Stimulated activated CD4-positive, alpha-beta T cell treated with anti-CD3 and anti-CD28 coated beads, Interleukin-1b, Interleukin-23, amount 100 ng/mL, for 24 hours (primary cell): ENCODE results near the gene RASAL2.
"Not testable (repeated sequence)": the region's sequence is repeated elsewhere in the genome, so short reads cannot be mapped to it uniquely, and the experiment has no call there.

Experiments used
- DNase-seq, 4 experiments: peaks; one replicate each; pipeline ENCODE4 v3.0.0-alpha.2; 2020; ENCODE audit warnings: low read depth in 4 of 4, low spot score in 1 of 4

The RASAL2 gene

DNA sequence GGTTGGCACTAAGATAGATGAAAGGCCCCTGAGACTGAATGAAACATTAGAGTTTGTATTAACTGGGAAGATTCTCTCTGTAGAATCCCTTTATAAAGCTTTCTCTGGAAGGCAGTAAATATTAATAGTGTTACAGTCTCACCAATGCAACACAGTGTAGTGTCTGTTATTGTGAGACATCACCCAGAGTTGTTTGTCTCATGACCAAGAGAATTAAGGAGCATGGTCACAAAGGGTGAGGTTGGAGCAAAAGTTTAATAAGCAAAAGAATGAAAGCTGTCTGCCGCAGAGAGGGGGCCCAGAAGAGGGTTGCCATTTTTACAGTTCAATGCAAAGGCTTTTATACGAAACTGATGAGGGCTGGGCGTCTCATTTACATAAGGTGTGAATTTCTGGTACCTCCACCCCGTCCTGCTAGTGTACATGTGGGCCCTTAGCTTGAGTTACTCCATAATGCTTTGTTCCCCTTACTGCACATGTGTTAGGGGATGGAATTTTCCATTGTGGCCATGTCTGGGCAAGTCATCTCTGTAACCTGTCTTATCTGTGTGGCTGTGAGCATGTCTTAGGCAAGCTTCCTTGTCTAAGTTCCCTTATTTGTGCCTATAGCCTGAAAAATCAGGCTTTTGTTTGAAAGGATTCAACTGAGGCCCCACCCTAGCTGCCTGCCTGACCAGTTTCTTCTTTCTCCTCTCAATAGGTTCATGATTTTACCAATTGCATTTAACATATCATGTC, 184.1 kb downstream of the RASAL2 start:
- DNase-seq: no peak

DNA sequence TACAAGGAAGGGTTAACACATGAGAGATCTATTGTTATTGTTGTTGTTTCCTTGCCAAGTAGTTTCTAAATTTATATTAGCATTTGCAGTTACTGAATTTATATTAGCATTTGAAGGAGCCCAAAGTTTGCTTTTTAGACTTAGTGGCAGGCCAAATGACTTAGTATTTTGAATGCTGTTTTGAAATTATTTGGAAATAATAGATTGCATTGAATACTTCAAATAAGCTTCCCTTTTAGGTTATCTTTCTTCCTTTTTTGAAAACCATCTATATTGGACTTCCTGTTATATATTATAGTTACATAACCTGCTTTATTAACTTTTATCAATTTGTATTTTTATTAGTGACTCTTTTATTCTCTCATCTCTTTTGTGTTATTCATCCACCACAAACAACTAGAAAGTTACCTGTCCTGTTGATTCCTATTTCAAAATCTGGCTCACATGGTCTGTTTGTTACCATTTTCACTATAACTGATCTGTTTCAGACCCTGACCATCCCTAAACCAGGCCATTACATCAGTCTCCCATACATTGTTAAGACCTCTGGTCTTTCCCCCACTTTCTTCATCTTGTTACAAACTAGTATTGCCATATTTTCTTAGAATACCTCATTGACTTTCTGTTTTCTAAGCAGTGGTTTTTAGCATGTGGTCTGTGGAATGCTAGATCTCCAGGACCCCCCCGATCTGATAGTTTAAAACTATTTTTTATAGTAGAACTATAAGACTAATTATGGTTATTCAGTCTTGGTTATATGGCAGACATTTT, 185.2 kb downstream of the RASAL2 start:
- no peak for DNase-seq

DNA sequence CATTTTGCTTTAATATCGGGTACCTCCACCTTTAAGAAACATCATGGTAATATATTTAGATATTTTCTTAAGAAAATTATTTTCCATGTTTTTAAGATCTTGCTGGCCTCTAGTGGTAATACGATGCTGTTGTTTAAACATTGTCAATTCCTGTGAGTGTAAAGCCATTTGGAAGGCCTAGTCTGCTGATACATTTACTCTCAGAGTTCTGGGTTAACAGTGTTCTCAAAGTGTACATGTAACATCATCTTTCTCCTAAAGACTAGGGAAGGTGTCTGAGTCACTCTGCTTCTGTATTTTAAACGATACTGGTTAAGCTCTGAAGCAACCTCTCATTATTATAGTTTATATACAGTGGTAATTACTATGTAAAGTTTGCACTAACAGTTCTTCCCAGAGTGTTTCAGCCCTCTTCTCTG, 189.1 kb downstream of the RASAL2 start:
- no peak for DNase-seq

DNA sequence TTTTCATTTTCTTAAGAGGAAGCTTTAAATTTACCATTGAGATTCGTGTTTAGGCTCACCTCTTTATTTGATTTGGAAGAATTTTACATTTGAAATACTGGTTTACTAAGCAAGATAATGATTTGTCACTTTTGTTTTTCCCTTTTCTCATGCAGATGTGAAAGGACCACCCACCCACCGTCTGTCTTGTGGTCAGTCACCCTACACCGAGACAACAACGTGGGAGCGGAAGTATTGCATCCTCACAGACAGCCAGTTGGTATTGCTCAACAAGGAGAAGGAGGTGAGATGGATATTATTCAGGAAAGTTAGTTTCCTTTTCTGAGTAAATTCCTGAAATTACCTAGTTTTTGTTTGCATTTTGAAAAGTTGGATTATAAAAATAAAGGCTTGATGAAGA, 189.5 kb downstream of the RASAL2 start:
- DNase-seq: no peak

DNA sequence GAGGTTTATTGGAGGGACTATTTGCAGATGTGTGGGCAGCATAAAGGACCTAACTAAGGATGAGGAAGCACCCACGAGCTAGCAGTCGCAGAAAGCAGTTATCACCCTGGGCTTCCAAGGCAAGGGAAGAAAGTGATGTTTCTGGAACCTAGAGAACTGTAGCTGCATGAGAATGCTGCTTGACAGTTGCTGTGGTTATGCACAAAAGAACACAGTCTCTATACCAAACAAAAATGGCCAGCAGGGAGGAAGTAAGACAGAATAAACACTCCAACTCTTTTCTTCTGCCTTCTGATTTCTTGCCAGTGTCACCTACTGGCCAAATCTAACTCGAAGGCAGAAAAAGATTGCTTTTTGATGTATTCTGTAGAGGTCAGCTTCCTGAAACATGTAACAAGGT, 190.2 kb downstream of the RASAL2 start:
- DNase-seq: no peak

DNA sequence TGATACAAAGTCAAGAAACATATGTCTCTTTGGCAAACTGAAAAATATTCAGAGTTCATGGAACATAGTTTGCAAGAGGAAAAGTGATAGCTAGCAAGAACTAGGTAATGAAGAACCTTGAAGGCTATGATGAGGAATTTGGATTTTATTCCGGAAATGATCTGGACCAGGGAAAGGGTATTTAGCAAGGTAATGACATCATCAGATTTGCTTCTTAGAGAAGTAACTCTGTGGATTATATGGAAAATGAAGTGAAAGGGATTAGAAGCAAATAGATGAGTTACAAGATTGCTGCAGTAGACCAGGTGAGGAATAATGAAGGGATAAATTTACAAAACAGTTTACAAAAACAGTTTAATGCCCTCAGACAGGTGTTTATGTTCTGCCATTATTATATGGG, 197.3 kb downstream of the RASAL2 start:
- DNase-seq: no peak

DNA sequence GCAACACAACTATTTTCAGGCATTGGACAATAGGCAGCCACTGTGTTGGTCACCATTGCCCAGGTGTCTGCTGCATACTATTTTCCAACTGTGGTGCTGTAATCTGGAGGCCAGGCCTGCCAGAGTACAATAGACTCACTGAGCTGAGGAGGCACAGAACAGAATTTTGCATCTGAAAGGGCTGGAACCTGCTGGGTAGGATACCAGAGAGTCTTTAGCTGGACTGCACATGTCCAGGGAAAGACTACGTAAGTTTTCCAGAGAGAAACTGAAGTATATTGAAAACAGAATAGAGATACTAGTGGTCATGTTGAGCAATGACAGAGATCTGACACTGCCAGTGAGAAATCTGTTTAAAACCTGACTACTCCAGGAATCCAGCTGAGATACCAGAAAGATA, 200.8 kb downstream of the RASAL2 start:
- DNase-seq: no peak

DNA sequence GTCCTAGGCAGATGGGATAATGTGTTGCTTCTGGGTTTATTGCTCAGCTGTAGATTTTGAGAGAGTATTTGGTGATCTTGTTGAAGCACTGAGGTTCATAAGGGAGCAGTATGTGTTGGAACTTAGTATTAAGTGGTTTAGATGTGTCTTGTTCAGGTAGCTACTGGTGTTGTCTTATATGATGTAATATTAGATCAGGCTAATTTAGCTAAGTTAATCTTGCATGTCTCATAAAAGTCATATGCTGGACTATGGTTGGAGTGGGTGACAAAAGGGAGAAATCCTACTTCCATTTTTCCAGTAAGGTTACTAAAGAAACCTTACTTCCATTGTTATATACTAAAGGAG, 206.4 kb downstream of the RASAL2 start:
- no peak for DNase-seq

DNA sequence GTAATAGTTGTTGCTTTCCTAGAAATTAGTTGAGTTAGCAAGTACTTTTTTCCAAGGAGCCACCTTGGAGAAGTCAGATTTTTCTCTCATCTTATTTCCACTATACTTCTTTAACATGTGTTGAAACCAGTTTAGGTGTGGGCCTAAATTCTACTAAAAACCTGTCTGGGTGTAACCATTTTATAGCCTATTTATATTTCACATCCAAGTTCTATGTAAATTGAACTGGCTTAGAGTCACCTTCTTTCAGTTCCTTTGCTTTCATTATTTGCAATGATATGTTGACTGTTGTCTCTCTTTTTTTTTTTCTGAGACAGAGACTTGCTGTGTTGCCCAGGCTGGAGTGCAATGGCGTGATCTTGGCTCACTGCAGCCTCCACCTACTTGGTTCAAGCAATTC, 207.2 kb downstream of the RASAL2 start:
- DNase-seq: no peak

DNA sequence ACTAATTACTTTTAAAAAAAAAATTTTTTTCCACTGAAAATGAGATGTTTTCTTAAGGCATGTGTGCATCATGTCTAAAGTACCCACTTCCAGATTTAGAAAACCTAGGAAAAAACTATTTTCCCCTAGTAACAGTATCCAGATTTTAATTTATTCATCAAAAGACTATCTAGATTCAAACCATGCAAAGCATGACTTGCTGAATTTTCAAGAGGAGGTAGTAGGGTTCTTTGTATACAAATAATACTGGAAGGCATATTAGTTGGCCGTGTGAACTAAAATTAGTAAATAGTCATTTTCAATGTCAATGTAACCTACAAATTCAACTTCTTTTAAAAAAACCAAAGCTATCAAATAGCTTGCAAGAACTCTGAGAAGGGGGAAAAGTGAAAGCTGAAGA, 213.4 kb downstream of the RASAL2 start:
- DNase-seq: no peak

DNA sequence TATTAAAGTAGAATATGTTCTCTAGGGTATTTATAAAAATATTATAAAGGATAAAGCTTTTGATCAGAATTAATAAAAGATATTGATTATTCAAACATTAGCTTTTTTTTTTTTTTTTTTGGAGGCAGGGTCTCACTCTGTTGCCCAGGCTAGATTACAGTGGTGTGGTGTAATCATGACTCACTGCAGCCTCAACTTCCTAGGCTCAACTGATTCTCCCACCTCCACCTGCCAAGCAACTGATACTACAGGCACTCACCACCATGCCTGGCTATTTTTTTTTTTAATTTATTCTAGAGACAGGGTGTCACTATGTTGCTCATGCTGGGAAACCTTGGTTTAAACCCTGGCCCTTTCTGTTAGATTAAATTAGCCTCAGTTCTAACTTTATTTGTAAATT, 214.5 kb downstream of the RASAL2 start:
- DNase-seq: no peak

DNA sequence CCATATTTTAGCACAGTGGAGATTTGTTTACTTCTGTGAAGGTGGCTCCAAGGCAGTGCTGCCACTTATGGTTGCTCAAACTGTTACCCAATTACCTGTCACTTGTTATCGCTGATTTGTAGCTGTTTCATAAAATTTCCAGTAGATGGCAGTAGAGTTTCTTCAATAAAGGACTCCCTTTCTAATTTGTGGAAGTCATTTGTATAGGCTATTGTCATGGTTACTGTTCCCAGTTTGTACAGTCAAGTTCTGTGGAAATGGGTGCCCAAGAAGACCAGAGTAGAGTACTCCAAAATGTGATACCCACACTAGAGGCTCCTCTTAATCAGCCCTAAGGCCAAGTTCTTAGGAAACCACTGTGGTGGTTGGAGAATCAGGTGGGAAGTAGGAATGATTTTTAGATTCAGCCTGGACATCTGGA, 216.8 kb downstream of the RASAL2 start:
- DNase-seq: no peak

DNA sequence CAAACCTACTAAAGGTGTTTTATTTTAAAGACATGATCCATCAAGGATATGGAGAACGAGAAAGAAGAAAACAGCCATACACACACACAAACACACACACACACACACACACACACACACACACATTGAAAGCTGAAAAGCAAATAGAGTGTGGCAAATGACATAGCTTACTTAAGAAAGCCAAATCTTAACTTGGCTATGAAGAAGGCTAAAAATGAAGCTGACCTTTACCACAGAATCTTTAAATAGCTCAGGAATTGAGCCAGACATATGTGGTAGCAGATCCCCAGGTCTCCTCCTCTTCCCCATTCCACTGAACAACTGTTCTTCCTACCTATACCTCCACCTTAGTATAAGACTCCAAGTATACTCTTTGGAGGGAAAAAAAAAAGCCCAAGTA, 217.3 kb downstream of the RASAL2 start:
- no peak for DNase-seq

DNA sequence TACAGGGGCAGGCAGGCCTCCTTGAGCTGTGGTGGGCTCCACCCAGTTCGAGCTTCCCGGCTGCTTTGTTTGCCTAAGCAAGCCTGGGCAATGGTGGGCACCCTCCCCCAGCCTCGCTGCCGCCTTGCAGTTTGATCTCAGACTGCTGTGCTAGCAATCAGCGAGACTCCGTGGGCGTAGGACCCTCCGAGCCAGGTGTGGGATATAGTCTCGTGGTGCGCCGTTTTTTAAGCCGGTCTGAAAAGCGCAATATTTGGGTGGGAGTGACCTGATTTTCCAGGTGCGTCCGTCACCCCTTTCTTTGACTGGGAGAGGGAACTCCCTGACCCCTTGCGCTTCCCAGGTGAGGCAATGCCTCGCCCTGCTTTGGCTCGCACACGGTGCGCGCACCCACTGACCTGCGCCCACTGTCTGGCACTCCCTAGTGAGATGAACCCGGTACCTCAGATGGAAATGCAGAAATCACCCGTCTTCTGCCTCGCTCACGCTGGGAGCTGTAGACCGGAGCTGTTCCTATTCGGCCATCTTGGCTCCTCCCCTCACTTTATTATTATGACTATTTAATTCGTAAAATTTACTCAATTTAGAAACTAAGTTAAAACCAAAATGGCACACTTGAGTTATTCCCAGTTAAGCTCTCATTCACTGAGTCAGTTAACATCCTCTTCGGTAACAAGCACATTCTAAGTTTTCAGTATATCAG, 226.5 kb downstream of the RASAL2 start:
- DNase-seq: not testable (repeated sequence)

DNA sequence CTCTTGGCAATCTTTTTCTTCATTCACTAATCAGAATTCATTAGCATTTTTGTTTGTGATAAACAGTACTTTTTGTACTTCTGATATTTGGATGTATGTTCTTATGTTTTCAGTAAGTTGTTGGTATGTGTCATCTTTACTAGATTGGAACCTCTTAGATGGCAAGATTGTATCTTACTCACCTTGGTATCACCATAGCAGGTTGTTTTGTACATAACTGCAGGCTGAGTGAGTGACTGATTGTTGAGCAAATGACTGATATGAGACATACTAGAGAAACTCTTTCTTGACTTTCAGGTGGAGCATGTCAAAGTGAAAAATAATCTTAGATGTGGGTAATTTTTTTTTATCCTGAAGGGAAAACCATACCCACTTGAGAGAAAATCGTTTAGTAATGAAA, 229.2 kb downstream of the RASAL2 start:
- DNase-seq: no peak

DNA sequence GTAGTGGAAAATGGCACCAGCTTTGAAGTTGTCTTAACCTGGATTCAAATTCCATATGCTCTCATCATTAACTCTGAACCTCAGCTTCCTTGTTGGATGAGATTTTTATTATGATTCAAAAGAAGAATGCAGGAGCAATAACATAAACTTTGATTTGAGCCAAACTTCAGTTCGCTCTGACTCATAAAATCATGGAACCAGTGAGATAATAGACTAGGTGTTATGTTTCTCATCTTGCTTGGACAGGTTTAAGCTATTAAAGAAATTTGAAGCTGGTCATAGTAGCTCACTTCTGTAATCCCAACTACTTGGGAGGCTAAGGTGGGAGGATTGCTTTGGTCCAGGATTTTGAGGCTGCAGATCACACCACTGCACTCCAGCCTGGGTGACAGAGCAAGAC, 230.1 kb downstream of the RASAL2 start:
- DNase-seq: no peak

DNA sequence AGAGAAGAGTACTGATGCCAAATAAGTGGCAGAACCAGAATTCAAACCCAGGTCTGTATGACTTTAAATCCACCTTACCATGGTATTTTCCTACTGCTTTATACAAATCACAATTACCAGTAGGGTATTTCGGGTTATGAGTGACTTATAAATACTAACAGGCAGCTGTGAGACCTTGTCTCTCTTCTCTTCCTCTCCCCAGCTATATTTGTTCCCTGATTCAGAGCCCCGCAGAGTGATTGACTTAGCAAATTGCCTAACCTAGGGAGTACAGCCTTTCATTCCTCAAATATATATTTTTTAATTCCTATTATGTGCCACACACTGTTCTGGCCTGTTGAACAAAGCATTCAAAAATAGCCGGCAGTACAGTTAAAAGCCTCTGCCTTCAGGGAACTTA, 234.8 kb downstream of the RASAL2 start:
- DNase-seq: no peak

DNA sequence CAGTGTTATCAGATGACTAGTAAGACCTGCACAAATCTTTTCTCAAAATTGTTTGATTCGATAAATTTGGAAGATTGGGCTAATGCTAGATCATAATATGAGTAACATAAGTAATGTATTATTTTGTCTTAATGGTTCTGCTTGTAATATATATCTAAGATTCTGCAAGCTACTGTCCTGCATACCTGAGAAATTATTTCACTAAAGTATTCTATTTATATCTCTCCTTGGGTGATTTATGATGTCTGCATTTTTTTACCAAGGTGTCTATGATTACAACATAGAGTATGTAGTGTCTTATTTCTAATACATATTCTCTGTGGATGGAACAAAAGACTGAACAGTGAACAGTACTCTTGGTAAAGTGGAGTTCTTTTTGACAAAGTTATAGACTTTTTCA, 236.2 kb downstream of the RASAL2 start:
- no peak for DNase-seq

DNA sequence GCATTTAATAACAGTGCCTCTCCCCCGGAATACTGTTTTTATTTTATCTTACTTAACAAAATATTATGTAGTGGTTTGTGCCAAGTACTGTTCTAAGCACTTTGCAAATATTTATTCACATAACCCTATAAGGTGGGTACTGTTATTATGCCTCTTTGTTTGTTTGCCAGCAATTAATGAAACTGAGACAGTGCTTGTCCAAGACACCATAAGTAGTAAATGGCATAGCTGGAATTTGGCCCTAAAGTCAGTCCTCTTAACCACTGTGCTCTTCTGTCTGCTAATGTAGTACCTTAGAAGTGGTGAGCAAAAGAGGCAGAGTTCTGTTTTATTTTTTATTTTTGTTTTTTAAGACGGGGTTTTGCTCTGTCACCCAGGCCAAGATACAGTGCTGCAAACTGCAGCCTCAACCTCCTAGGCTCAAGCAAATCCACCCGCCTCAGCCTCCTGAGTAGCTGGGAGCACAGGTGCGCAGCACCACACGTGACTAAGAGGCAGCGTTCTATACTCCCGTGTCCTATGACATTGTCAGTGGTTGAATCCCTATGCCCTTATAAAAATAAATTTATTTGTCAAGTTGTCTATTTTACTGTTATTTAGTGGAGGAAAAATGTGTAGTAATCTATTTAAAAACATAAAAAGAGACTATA, 237.1 kb downstream of the RASAL2 start:
- DNase-seq: no peak

DNA sequence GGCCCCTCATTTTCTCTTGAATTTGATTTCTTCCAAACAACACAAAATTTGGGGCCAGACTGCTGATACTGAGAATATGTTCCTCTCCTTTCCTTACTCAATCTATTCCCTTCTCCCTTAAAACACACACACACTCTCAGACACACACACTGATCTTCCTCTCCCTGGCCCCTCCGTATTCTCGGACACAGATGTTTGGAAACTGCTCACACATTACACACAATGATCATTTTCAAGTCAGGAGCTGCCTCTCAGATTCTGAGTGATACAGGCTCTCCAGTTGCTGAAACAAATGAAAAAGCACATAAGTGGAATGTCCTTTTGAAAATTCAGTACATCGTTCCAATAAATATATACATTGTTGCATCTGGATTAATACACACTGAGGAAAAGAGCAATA, 241.5 kb downstream of the RASAL2 start:
- no peak for DNase-seq

DNA sequence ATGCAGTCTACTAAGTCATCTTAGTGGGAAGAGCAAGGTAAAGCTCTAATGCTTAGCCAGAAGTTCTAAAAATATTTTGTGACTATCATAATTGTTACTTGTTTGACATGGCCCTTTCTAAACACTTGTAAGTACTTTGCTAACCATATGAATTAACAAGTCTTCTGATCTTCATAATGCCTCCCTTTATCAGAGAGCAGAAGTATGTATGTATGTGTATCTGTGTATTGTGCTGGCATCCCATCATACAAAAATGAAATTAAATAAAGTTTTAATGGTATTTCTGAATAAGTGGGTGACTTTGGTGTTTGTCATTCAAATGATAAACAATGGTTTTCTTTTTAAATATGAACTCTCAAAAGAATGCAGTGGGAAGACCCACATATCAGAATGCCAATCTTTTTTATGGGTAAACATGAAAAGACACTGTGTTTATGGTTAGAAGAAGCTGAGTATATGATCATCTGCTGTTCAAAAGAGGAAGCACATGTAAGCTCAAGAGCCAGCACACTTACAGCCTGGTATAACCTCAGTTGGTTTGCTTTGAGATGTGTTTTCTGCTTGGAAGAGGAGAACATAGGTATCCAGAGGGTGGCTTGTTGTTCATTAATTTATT, 243.3 kb downstream of the RASAL2 start:
- DNase-seq: no peak
